NCI-H2081 treated with DMSO at 0.1 percent for 48 hours (cell line): ENCODE measurements around the gene KIF2A.

Experiments
- DNase-seq: peaks from one replicate; lab custom pipeline; 2025; lab: John Stamatoyannopoulos, UW

KIF2A gene

GRCh38 chr5:62385131-62385530 is 79.1 kb downstream of the KIF2A start:
- no peak for DNase-seq

- no peak for DNase-seq
Measured at GRCh38 chr5:62385816-62386400, 79.9 kb downstream of the KIF2A start.

GRCh38 chr5:62386824-62387223 is 80.8 kb downstream of the KIF2A start:
- no peak for DNase-seq

GRCh38 chr5:62395210-62395950 is 89.4 kb downstream of the KIF2A start:
- no peak for DNase-seq

GRCh38 chr5:62403411-62404250 is 97.6 kb downstream of the KIF2A start, which contains the start of gene DIMT1:
Gene DIMT1 (minus strand): TSS chr5:62403905. CDS start chr5:62403772, 133 bp downstream.
- DNase-seq = peak; percentile 56

GRCh38 chr5:62412549-62413329 is 106.7 kb downstream of the KIF2A start, which contains the start of gene IPO11:
Gene IPO11 (plus strand): TSS chr5:62412763. CDS start chr5:62437280, 24,517 bp downstream.
- peak; percentile 95 for DNase-seq

- no peak for DNase-seq
Measured at GRCh38 chr5:62413711-62414110, 107.7 kb downstream of the KIF2A start.

GRCh38 chr5:62418462-62419076 is 112.6 kb downstream of the KIF2A start:
- no peak for DNase-seq

GRCh38 chr5:62419609-62420008 is 113.6 kb downstream of the KIF2A start:
- DNase-seq = no peak

- no peak for DNase-seq
Measured at GRCh38 chr5:62421414-62421813, 115.4 kb downstream of the KIF2A start.

- DNase-seq = no peak
Measured at GRCh38 chr5:62424763-62425162, 118.8 kb downstream of the KIF2A start.

- DNase-seq = no peak
Measured at GRCh38 chr5:62431735-62432620, 126.0 kb downstream of the KIF2A start.

- DNase-seq = no peak
Measured at GRCh38 chr5:62432621-62433064, 126.6 kb downstream of the KIF2A start.
